HUES6 (cell line): ENCODE data around the gene NGFR.
"Not testable (repeated sequence)": the region's sequence is repeated elsewhere in the genome, so short reads cannot be mapped to it uniquely, and the experiment has no call there.

Source experiments
- H3K27ac ChIP-seq: 2 replicates; pipeline ENCODE4 v1.7.0; 2013; ENCODE audit warnings: low read depth, mild to moderate bottlenecking, low read length, inconsistent platforms
- H3K27me3 ChIP-seq: 2 replicates; pipeline ENCODE4 v1.6.1; 2013; ENCODE audit warnings: low read length; ENCODE audit not compliant: control insufficient read depth, insufficient read depth
- H3K36me3 ChIP-seq: 2 replicates; pipeline ENCODE4 v1.6.1; 2013; ENCODE audit warnings: low read length; ENCODE audit not compliant: control insufficient read depth, insufficient read depth
- H3K4me1 ChIP-seq: 2 replicates; pipeline ENCODE4 v1.6.1; 2013; ENCODE audit warnings: low read length; ENCODE audit not compliant: control insufficient read depth, insufficient read depth
- H3K4me3 ChIP-seq: 2 replicates; pipeline ENCODE4 v1.5.1; 2013; ENCODE audit warnings: low read depth, low read length
- H3K9ac ChIP-seq: one replicate; pipeline ENCODE4 v1.6.1; 2013; ENCODE audit warnings: mild to moderate bottlenecking, low read length
- H3K9me3 ChIP-seq: 2 replicates; pipeline ENCODE4 v1.6.1; 2013; ENCODE audit warnings: low read depth, low read length; ENCODE audit not compliant: control insufficient read depth, insufficient read depth

Gene NGFR

DNA sequence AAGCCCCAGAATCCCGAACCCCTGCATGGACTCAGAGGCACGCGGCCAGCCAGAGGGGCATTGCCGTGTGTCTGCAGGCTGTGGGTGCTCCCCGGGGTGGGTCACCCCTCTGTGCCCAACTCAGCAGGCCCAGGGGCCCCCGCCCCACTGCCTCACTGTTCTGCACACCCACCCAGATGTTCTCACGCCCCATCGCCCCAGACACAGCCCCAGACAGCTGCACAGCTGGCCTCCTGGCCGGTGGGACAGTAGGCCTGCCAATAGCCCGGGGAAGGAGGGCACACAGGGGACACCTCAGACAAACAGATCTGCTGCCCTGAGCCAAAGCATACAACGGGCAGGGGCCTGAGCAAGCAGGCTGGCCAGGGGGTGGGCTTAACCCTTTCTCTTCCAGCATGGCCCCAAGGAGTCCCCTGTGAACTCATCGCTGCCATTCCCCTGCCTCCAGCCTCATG, 53.0 kb downstream of the NGFR start:
- Histone ChIP-seq H3K9ac (no peak overlapping the region), H3K36me3 (no peaks in the 10 kb centered on the region), H3K4me3 (no peak overlapping the region), H3K9me3 (peaks cover 3% of the 10 kb centered on the region; the same call in 1 of the 2 replicates), H3K4me1 (peaks cover 31% of the 10 kb centered on the region), H3K27ac (no peak overlapping the region), H3K27me3 (no peaks in the 10 kb centered on the region)

- no peaks in the 10 kb centered on the region for H3K36me3 ChIP-seq
- H3K9ac ChIP-seq, result no peak overlapping the region
- no peak overlapping the region for H3K4me3 ChIP-seq
- H3K9me3 ChIP-seq, result peaks cover 3% of the 10 kb centered on the region; the same call in 1 of the 2 replicates
- H3K4me1 ChIP-seq, result peaks cover 25% of the 10 kb centered on the region
- no peak overlapping the region for H3K27ac ChIP-seq
- H3K27me3 ChIP-seq, result no peaks in the 10 kb centered on the region
Measured at GRCh38 chr17:49548506-49549310, 53.6 kb downstream of the NGFR start.

GRCh38 chr17:49549311-49549605, 54.2 kb downstream of the NGFR start:
- Histone ChIP-seq H3K27ac (no peak overlapping the region), H3K4me3 (no peak overlapping the region), H3K4me1 (peaks cover 25% of the 10 kb centered on the region), H3K9ac (no peak overlapping the region), H3K9me3 (no peaks in the 10 kb centered on the region), H3K27me3 (no peaks in the 10 kb centered on the region), H3K36me3 (no peaks in the 10 kb centered on the region)

DNA sequence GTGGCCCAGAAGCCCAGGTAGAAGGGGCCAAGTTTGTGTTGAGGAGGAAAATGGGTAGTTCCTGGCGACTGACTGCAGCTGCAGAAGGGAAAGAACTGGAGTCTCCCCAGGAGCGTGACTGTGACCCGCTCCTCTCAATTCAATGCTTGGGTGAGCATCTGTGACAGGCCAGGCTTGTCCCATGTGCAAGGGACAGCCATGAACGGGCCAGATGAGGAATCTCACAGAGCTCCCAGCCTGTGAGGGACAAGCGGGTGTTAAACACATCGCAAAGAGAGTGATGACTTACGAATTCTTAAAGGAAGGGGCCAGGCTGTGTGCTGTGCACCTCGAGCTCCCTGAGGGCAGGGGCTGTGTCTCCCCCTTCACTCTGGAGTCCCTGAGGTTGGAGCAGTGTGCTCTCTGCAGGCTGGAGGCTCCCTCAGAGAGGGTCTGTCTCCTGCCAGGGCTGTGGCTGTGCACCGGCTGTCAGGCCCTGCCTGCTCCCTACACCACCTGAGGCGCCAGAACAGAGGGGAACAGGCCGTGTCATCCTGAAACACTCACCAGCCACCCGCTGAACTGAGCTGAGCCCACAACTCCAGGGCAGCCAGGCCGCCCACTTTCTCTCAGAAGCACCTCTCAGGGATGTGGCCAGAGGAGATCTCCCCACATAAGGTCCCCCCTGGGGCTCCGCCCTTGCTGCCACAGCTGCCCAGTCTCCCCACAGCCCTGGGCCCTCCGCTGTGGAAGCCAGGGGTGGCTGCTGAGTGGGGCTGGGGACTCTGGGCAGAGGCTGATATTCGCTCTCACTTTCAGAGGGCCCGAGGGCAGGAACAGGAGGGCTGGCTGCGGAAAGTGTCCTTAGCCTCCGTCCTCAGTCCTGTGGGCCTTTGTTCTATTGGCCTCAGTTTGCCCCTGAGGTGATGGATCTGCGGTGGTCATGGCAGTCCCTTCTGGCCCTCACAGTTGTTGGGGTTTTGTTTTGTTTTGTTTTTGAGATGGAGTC, 54.9 kb downstream of the NGFR start:
- Histone ChIP-seq H3K27me3 (no peaks in the 10 kb centered on the region), H3K4me3 (no peak overlapping the region), H3K4me1 (peaks cover 20% of the 10 kb centered on the region), H3K27ac (no peak overlapping the region), H3K9ac (no peak overlapping the region), H3K9me3 (no peaks in the 10 kb centered on the region), H3K36me3 (no peaks in the 10 kb centered on the region)

DNA sequence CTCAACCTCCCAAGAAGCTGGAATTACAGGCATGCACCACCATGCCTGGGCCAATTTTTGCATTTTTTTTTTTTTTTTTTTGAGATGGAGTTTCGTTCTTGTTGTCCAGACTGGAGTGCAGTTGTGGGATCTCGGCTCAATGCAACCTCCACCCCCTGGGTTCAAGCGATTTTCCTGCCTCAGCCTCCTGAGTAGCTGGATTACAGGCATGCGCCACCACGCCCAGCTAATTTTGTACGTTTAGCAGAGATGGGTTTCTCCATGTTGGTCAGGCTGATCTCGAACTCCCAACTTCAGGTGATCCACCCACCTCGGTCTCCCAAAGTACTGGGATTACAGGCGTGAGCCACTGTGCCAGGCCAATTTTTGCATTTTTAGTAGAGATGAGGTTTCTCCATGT, 55.7 kb downstream of the NGFR start:
- not testable (repeated sequence) for H3K27ac ChIP-seq, H3K9ac ChIP-seq, H3K9me3 ChIP-seq, H3K4me3 ChIP-seq, H3K36me3 ChIP-seq, H3K27me3 ChIP-seq
- peaks cover 13% of the 10 kb centered on the region for H3K4me1 ChIP-seq

DNA sequence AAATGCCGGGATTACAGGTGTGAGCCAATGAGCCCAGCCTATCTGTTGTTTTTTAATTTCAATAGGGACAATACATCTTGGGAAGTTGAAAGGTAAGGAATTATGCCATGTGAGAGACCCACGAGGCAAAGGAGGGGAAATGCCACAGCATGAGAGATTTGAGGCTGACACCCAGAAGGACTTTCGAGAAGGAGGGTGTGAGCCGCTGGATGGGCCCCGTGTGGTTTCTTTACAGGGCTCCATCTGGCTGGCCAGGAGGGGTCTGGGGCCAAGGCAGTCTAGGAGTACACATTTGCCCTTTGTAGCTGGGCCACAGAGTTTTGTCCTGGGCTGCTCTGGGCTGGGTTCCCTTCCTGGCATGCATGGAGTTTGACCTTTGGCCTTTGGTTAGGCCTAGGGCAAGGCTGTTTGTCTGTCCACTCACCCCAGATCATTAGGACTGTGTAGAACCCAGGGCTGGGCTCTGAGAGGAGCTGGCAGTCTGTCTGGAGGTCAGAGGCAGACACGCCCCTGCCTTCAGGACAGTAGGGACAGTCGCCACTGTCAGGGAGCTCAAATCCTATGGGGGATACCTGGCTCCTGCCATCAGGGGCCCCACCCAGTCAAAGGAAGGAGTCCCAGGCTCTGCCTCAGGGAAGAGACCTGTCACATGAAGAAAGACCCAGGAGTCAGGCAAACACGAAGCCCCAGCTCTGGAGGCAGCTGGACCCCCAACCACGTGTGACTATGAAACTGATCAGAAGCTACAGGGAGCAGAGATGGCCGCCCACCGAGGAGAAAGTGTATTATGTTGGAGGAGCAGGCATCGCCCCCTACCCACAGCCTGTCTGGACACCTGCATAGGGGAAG, 56.4 kb downstream of the NGFR start:
- H3K36me3 ChIP-seq, result no peaks in the 10 kb centered on the region
- no peak overlapping the region for H3K27ac ChIP-seq
- peaks cover 14% of the 10 kb centered on the region for H3K4me1 ChIP-seq
- H3K9me3 ChIP-seq, result no peaks in the 10 kb centered on the region
- H3K27me3 ChIP-seq, result peaks cover 9% of the 10 kb centered on the region
- no peak overlapping the region for H3K9ac ChIP-seq
- H3K4me3 ChIP-seq, result no peak overlapping the region

GRCh38 chr17:49552070-49552751, 57.1 kb downstream of the NGFR start:
- H3K36me3 ChIP-seq, result no peaks in the 10 kb centered on the region
- H3K27me3 ChIP-seq, result peaks cover 9% of the 10 kb centered on the region
- H3K9me3 ChIP-seq, result no peaks in the 10 kb centered on the region
- no peak overlapping the region for H3K9ac ChIP-seq
- H3K4me3 ChIP-seq, result no peak overlapping the region
- peaks cover 10% of the 10 kb centered on the region for H3K4me1 ChIP-seq
- no peak overlapping the region for H3K27ac ChIP-seq

DNA sequence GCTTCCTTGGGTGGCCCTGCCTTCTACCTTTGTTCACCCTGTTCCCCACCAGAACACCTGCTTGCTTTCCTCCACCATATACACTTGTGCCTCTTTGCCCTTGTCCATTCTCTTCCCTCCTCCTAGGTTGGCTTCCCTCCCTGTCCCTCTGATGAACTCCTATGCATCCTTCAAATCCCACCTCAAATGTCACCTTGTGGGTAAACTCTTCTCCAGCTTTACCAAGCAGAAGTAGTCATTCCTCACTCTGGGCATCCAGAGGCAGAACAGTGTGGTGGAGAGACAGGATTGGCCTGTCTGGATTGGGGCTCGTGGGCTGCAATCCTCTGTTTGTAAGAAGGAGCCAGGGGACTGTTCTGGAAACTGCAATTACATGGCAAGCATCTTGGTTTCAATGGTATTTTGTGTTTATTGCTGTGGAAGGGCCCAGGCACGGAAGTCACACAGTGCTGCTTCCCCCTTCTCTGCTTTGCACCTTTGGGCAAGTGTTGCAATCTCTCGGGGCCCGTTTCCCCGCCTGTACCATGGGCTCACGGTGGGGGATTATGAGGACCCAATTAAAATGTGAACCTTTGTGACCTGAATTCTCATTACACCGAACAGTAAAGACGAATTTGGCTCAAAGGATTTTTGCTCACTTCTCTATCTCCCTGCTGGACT, 58.7 kb downstream of the NGFR start:
- H3K36me3 ChIP-seq, result no peaks in the 10 kb centered on the region
- no peak overlapping the region for H3K9ac ChIP-seq
- peaks cover 9% of the 10 kb centered on the region for H3K27me3 ChIP-seq
- no peaks in the 10 kb centered on the region for H3K9me3 ChIP-seq
- no peak overlapping the region for H3K4me3 ChIP-seq
- H3K27ac ChIP-seq, result no peak overlapping the region
- peaks cover 4% of the 10 kb centered on the region for H3K4me1 ChIP-seq

GRCh38 chr17:49554694-49555494, 59.8 kb downstream of the NGFR start:
- Histone ChIP-seq H3K27me3 (peaks cover 13% of the 10 kb centered on the region), H3K4me3 (no peak overlapping the region), H3K36me3 (no peaks in the 10 kb centered on the region), H3K4me1 (peaks cover 4% of the 10 kb centered on the region), H3K9ac (no peak overlapping the region), H3K9me3 (no peaks in the 10 kb centered on the region), H3K27ac (no peak overlapping the region)
